Measurements from ENCODE around the gene HPRT1.

GRCh38 chrX:134472041-134472440 is 12.1 kb downstream of the HPRT1 start:
- TF ChIP-seq POLR2AphosphoS5 (IDR thresholded peaks at IDR 0.05) = no peak
- TF ChIP-seq CTCF (IDR thresholded peaks at IDR 0.05 in 8 of 11, conservative IDR thresholded peaks at IDR 0.05 in 3 of 11) = no peak
- no peak for TF ChIP-seq POLR2A (IDR thresholded peaks at IDR 0.05)
